HG03045 (cell line): ENCODE results near the gene RIN3.

Experiments used
- ATAC-seq: cut with Tn5 transposase; IDR thresholded peaks from one replicate; pipeline ENCODE4 v1.9.1; 2021; ENCODE audit warnings: mild to moderate bottlenecking, moderate library complexity; ENCODE audit not compliant: unreplicated experiment

RIN3 gene

GRCh38 chr14:92551044-92551841 is 37.7 kb downstream of the RIN3 start:
- peak; percentile 55 for ATAC-seq

DNA sequence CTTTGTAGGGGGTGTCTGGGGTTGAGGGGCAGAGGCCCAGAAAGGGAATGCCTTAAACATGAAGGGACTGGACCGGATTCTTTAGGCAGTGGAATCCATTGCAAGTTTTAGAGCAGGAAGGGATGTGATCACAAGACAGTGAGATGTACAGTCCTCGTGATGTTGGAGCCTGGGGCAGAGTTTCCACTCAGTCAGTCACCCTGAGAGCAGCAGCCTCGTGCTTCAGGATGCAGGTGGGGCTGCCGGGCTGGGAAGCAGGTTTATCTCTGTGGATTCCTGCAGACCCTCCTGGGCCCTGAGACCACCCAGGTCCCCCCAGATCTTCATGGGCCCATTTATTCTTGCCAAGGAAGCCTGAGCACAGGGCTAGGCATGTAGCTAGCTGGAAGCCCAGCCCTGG is 38.5 kb downstream of the RIN3 start:
- ATAC-seq = no peak

GRCh38 chr14:92553438-92553837 is 39.9 kb downstream of the RIN3 start:
- no peak for ATAC-seq

DNA sequence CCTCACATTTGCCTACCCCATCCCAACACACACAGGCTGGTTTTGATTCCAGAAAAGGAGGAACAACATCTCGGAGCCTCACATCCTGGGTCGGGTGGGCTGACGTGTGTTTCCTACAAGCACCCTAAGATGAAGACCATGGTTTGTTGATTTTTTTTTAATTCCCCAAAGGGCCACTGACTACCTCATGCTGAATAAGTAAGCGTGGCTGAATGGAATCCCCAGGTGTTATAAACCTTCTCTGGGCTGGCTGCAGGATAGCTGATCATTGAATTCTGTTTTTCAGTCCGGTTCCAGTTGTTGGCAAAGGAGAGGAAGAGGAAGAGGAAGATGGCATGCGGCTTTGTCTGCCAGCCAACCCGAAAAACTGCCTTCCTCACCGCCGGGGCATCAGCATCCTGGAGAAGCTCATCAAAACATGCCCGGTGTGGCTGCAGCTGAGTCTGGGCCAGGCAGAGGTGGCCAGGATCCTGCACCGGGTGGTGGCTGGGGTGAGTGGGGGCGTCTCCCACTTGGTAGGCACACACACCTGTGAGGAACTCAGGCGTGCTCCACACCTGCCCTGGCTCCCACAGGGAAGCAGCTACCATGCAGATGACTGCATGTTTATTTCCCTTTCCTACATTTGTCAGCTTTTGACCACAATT is 42.0 kb downstream of the RIN3 start:
- ATAC-seq = no peak

DNA sequence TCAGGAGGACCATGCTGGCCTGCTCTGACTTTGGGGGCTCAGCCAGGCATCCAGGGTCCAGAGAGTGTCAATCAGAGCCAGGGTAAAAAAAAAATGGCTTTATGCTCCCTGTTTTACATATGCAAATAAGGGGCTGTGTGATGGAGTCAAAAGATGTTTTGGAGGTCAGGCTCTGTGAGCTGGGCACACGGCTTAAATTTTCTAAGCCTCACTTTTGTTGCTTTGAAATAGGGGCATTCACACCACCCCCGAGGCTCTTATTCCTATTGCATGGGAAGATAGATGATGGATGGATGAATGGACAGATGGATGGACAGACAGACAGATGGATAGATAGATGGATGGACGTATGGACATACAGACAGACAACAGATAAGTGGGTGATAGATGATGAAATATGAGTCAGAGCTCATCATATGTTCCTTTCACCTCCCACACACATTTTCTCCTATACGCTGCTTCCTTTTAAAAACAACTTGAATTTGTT is 42.7 kb downstream of the RIN3 start:
- no peak for ATAC-seq

GRCh38 chr14:92556863-92557543 is 43.4 kb downstream of the RIN3 start:
- no peak for ATAC-seq

DNA sequence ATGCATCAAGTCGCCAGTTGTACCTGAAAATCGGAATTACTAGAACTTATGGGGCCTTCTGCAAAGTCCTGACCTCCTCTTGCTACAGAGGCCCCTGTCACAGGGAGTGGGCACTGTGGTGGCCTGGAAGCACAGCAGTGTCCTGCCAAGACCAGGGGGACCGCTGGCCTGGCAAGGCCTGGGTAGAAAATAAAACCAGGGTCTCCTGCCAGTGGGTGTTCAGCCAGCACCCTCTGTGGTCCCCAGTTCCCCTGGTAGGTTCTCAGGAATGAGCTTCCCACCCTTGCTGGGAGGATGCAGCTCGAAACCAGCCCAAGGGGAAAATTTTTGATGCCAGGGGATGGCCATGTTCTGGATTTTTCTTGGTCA is 43.9 kb downstream of the RIN3 start:
- ATAC-seq = no peak

DNA sequence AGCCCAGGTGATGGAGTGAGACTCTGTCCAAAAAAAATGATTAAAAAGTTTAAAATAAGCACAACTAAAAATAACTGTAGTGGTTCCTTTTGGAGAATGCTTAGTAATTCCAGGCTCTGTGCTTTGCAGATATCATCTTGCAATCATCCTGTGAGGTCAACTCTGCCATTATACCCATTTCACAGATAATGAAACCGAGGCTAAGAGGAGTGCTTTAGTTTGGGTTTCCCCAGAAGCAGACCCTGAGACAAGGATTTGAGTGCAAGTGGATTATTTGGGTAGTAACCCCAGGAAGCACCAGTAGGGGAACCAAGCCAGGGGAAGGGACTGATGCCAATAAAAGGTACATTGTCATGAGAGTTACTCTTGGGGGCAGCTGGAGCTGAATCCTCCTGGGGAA is 44.7 kb downstream of the RIN3 start:
- no peak for ATAC-seq

DNA sequence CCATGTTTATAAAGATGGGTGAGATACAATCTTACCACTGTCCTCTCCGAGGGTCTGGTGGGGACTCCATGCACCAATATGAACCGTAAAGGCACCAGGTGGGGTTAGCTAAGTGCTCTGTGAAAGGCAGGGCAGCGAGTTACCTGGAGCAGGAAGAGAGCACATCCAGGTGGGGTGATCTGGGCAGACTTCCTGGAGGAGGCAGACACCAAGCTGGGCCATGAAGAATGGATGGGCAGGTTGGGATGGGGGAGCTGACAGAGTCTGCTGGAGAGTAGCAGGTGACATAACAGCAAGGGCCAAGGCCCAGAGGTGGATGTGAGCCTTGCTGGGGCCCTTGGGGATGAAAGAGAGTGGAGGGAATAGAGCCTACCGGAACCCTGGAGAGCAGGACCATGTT is 45.9 kb downstream of the RIN3 start:
- no peak for ATAC-seq

DNA sequence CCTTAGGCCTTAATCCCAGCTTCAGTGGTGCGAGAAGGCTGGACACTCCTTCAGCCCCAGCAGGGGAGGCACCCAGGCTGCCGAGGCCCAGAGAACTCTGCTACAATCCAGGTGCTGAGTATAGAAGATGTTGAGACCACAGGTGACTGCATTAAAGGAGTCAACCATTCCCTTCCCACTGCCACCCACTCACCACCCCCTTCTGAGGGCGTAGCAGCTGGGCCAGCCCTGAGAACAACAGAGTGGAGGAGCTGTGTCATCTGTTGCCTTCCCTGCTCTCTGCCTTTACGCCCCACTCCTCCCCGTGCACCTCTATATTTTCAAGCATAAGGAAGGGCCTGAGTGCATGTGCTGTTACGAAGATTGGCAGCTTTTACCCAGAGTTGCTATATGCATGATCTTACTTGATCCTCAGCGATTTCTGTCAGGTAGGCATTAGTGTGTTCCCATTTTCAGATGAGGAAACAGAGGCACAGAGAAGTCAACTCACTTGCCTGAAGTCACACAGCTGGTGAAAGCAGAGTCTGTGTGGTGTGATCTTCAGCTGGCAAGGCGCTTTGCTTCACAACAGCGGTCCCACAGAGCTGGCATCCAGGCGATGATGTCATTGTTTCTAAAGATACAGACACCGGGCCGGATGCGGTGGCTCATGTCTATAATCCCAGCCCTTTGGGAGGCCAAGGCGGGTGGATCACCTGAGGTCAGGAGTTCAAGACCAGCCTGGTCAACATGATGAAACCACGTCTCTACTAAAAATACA is 46.7 kb downstream of the RIN3 start:
- no peak for ATAC-seq

GRCh38 chr14:92561906-92562479 is 48.4 kb downstream of the RIN3 start:
- no peak for ATAC-seq

DNA sequence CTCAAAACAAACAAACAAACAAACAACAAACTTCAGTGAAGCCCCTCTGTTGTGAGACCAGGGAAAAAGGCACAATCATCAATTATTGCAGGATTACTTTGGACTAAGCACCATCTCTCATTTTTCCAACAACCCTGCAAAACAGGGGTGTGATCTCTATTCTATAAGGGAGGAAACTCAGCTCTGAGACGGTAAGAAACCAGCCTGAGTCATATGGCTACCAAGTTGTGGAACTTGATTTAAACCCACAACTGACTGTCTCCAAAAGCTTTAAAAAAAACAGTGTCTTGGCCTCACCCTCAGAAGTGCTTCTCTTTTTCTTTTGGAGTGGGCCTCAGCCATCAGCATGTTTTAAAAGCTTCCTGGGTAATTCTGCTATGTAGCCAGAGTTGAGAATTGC is 49.8 kb downstream of the RIN3 start:
- peak; percentile 84 for ATAC-seq

DNA sequence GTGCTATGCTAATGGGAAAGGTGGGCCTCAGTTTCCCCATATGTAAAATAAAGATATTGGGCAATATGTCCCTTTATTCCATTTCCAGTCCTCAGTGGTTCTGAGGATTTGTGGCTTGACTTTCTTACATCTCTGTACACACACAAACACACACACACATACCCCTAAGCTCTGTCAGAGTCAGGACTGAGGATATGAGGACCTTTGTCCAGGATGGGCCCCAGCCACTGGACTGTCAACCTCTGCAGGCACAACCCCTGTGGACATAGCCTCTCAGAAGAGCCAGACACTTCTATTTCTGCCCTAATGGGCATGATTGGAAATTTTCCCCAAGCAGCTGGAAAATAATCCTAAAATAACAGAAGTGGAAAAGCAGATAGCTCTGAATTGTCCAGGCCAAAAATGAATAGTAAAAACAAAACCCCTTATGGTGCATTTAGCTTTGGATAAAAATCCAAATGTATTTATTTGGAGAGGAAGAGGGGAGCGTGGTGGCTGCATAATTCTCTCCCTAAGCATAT is 50.2 kb downstream of the RIN3 start:
- no peak for ATAC-seq

DNA sequence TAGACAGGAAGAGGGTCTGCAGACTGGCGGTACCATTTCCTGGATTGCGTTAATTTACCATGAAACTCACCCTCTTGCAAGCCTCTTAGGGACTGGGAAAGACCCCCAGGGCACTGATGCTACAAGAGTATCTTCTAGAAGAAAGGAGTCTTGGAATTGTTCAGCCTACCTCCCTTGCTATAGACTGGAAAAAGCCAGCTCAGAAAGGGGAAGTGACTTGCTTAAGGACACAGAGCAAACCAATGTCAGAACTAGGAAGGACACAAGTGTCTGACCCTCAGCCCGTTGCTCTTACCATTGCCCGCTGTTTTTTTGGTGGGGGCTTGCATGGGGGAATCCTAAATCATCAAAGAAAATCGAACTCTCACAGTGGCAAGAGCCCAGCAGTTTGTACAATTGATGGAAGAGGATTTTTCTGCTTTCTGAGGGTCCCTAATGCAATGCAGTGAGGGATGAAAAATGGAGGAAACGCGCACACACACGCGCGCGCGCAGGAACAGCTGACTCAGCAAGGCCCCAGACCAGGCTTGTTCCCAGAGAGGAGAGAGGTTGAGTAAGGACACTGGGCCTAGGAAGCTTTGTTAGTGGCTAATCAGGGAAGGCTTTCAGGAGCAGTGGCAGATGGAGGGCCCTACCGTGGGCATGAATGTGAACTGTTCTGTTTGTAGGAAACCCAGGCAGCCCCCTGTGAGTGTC is 50.9 kb downstream of the RIN3 start:
- no peak for ATAC-seq

DNA sequence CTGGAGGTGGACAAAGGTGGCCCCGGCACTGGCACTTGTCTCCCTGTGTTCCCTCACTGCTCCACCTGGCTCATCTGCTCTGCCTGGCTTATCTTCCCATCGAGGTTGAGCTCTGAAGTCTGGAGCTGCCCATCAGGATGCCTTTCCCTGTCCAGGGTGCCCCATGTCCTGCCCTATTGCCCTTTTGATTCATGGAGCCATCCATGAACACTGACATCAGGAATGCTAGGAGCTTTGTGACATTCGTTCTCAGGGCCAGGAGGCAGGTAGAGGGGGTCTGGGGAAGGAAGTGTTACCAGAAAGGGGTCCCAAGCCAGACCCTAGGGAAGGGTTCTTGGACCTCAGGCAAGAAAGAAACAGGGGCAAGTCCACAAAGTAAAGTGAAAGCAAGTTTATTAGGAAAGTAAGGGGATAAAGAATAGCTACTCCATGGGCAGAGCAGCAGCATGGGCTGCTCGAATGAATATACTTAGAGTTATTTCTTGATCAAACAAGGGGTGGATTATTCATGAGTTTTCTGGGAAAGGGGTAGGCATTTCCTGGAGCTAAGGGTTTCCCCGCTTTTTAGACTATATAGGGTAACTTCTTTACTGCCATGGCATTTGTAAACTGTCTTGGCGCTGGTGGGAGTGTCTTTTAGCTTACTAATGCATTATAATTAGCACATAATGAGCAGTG is 51.6 kb downstream of the RIN3 start:
- no peak for ATAC-seq

GRCh38 chr14:92565718-92566115 is 52.1 kb downstream of the RIN3 start:
- no peak for ATAC-seq

- ATAC-seq = no peak
Observed at GRCh38 chr14:92567173-92567725, 53.7 kb downstream of the RIN3 start.

DNA sequence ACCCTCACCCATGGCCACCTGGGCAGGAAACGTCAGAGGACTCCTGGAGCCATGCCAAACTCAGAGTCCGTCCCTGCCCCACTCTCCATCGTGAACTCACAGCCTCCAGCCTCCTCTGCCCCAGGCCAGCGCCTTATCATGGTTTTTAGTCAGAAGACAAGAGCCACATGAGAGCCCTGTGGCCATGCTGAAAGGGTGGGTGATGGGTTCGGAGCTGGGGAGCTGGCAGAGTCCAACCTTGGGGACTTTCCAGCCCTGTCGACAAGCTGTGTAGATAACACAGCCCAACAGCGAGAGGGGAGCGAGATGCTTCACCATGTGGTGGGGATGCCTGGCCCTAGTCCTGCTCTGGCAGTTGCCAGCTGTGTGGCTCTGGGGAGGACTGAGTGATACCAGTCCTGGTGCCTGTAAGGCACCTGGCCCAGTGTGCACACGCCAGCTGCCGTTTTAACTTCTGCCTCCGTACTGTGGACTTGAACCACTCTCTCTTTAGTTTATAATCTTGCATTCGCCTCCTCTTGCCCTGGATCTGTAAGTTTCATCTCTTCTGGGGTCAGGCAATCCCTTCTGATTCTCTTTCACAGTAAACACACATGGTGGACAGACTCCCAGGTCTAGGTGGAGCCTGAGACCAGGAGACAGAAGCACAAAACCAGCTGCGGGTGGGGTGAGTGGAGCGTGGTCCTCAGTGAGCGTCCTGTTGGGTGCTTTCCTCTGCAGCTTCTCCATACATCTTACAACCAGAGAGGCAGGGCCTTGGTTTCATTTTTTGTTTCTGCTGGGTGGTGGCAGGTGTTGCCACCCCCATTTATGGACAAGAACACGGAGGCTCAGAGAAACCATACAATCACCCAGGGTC is 55.3 kb downstream of the RIN3 start:
- ATAC-seq = peak; percentile 83
